Activated CD4-positive, alpha-beta T cell treated with anti-CD3 and anti-CD28 coated beads, Interleukin-2, amount 50 U/mL, for 16 hours (primary cell): ENCODE results near the gene TMEM82.

ENCODE experiments used
- DNase-seq: peaks from one replicate; pipeline ENCODE4 v3.0.0-alpha.2; 2020

TMEM82 gene

DNA sequence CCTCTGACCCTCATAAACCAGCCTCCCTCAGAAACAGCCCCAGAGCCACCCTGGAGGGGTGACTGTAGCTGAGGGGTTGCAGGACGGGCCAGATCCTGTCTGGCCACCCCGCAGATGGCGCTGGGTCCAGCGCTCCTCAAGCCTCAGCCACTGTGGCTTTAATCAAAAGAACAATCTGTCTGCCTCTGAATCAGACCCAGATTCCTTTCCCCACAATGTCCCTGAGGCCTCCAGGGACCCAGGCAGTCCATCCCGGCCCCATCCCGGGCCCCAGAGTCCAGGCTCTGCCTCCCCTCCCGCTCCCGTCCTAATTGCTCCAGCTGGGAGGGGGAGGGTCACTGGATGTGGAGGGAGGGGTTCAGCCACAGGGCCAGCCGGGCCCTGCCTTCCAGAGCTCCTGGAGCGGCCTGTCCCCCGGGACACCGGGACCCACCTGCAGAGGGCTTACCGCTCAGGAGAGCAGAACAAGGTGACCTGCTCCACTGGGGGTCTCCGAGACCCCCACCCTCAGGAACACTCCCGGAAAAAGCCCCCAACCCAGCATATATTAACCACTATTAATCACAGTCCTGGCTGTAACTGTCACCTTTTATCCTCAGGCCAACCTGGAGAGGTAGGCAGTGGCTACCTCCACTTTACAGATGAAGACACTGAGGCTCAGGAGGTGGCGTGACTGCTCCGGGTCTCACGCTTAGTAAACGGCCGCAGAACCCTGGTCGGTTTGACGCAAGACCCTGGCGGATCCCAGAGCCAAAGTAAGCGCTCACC lies 15.5 kb downstream of the TMEM82 start:
- no peak for DNase-seq

- no peak for DNase-seq
These were observed 16.1 kb downstream of the TMEM82 start, which contains the start of gene FBLIM1 for GRCh38 chr1:15758343-15758931. Gene FBLIM1 (plus strand): TSS chr1:15758795. CDS start chr1:15764984, 6,189 bp downstream.

GRCh38 chr1:15758953-15759661 lies 16.8 kb downstream of the TMEM82 start:
- no peak for DNase-seq

GRCh38 chr1:15760520-15761211 lies 18.4 kb downstream of the TMEM82 start:
- no peak for DNase-seq

DNA sequence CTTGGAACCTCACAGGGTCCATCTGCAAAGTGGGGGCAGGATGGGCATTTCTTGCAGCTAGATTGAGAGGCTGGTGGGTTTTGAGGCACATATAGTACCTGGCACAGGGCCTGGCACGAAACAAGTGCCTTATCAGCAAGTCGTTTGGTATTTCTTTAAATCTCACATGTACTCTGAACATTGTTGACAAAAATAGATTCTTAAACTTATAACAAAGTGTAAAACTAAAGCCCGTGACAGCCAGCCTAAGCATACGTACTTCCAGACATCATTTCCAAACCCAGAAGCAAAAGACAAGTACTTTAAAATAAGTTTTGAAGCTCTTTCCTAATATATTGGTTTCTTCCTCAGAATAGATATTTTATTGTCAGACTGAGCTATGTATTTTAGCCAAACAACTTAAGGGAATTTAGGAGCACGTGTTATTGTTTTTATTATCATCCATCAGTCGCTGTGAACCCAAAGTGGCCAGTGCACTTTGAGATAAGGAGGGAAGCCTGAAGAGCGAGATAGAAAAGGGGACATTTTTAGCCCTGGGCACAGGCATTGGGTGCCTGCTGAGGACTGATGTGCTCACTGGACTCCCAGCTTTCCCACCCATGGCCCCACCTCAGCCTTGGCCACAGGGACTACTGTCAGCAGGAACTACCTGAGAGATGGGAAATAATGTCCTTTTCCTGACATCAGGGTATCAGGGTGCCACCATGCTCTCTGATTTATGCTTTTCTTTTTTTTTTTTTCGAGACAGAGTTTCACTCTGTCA lies 19.2 kb downstream of the TMEM82 start:
- DNase-seq = no peak

GRCh38 chr1:15762546-15762945 lies 20.2 kb downstream of the TMEM82 start:
- DNase-seq = no peak

DNA sequence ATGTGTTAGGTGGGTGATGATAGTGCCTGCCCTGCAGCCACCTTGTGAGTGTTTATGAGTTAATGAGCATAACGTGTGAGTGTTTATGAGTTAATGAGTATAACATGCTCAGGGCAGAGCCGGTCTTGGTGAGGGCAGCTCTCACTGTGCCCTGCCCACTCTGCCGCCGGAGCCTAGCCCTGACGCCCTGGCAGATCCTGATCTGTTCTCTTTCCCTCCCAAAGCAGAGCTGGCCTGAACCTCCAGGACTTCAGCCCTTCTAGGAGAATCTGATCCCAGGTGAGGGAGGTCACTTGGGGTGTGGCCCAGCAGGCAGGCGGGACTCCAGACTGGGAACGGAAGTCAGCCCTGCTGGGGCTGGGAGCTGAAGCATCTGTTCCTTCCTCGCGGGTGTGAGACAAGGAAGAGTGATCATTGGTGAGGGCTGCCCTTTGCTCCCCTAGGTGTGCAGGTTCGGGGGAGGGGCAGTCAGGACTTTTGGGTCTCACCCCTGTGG lies 22.0 kb downstream of the TMEM82 start:
- no peak for DNase-seq

- DNase-seq = no peak
These were observed 22.6 kb downstream of the TMEM82 start for GRCh38 chr1:15764890-15765289.

- DNase-seq = no peak
These were observed 23.3 kb downstream of the TMEM82 start for GRCh38 chr1:15765495-15766194.

- DNase-seq = no peak
These were observed 25.6 kb downstream of the TMEM82 start for GRCh38 chr1:15767941-15768340.

DNA sequence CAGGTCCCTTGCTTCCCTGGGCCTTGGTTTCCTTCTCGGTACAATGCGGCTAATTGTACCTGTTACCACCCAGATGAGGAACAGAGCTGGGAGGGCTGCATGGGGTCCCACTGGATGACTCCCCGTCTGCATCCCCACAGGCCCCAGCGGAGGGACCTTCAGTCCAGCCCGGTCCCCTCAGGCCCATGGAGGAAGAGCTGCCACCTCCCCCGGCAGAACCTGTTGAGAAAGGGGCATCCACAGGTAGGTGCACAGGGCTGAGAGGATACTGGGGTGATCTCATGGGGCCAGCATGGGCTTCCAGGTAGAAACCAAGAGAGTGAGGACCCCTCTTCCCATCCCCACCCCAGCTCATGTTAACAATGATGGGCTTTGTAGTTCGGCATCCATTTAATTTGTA lies 26.1 kb downstream of the TMEM82 start:
- no peak for DNase-seq

DNA sequence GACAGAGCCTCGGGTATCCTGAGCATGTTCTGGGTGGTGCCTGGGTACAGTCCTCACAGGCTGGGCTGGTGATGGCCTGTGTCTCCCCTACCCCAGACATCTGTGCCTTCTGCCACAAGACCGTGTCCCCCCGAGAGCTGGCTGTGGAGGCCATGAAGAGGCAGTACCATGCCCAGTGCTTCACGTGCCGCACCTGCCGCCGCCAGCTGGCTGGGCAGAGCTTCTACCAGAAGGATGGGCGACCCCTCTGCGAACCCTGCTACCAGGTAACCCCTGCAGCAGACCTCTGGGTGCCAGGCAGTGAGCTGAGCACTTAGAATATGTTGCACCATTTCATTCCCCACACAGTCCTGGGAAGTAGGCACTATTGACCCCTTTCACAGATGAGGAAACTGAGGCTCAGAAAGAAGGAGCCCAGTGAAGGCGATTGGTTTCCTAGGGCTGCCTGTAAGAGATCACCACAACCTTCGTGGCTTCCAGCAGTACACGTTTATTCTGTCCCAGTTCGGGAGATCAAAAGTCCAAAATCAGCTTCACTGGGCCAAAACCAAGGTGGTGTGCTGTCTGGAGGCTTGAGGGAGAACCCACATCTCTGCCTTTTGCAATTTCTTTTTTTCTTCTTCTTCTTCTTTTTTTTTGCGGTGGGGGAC lies 28.1 kb downstream of the TMEM82 start:
- DNase-seq = no peak

DNA sequence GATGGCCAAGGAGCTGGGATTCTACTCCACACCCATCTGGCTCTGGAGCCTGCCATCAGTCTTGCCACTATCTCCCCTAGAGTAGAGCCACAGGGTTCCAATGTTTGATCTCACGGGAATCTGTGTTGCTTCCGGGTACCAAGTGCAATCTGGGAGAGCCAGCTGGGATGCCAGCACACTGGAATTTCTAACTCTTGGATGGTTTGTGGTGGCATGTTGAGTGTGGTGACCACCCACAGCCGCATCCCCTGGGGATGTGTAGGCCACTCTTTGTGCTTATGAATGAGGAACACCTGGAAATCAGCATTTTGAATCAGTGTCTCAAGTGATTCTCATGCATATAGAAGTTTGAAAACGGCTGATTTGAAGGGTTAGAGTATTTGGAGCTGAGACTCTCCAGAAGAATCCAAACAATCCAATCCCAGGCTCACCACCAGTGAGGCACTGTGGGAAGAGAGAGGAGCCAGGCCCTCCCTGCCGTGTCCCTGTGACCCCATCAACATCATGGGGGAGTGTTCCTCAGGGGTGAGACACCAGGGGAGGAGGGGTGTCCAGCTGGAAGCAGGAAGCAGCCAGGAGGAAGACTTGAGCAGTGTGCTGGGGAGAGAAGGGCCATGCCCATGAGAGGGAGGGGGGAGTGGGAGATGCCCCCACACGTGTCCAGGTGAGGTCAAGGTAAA lies 29.7 kb downstream of the TMEM82 start:
- no peak for DNase-seq

DNA sequence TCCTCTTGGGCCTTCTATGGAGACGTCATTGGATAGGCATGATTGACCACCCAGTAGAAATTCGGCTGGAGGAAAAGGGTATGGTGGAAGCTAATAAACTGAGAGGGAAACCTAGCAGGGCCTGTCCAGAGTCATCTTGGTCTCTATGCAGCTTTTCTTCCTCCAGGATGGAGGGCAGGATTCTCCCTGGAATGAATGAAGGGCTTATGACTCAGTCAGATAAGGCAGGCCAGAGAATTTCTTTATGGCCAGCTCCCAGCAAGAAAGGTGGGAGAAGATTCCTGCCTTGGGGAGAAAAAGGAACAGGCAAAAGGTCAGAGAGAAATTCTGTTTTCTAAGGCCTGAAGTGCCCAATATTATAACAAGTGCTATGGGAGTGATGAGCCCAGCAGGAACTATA lies 33.4 kb downstream of the TMEM82 start:
- DNase-seq = no peak

GRCh38 chr1:15777909-15778707 lies 35.8 kb downstream of the TMEM82 start:
- no peak for DNase-seq

DNA sequence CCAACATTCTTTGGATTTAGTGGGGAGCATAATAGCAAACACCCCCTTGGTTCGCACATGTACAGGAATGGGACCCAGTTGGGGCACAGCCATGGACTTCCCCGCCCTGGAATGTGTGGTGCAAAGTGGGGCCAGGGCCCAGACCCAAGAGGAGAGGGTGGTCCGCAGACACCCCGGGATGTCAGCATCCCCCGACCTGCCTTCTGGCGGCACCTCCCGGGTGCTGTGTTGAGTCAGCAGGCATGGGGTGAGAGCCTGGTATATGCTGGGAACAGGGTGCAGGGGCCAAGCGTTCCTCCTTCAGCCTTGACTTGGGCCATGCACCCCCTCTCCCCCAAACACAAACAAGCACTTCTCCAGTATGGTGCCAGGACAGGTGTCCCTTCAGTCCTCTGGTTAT lies 43.4 kb downstream of the TMEM82 start:
- DNase-seq = no peak

DNA sequence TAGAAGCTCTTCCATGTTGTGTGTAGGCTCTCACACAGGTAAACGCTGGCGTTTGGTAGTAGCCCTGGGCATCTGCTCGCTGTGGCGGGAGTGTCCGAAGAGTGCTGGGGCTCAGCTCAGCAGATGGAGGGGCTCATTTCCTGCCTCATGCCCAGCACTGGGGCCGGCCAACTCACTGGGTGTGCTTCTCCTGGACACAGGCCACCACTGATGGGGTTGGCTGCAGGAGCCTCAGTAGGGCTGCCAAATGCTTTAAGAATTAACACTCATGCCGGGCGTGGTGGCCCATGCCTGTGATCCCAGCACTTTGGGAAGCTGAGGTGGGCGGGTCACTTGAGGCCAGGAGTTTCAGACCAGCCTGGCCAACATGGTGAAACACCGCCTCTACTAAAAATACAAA lies 44.3 kb downstream of the TMEM82 start:
- DNase-seq = no peak

DNA sequence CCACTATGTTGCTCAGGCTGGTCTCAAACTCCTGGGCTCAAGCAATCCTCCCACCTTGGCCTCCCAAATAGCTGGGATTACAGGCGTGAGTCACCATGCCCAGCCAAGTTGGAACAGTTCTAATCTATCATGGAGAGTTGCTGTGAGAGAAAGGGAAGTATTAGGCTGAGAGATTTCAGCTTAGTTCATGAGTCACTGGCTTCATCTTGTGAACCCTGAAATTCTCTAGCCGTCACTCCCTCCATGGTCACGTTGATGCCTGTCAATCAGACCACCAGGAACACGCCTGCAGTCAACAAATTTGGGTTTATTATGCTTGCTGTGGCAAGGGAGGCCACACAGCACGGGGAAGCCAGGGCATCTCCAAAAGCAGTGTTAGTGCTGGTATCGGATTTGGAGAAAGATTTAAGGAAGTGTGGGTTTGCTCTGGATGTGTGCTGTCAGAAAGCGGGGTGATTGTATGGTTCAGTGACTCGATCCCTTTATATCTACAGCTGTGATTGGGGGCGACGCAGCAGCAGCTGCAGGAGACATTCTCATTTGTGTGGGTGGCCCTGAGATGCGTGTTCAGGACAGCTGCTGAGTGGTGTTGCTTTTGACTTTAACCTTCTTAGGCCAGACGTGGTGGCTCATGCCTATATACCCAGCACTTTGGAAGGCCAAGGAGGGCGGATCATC lies 46.5 kb downstream of the TMEM82 start:
- DNase-seq = no peak

DNA sequence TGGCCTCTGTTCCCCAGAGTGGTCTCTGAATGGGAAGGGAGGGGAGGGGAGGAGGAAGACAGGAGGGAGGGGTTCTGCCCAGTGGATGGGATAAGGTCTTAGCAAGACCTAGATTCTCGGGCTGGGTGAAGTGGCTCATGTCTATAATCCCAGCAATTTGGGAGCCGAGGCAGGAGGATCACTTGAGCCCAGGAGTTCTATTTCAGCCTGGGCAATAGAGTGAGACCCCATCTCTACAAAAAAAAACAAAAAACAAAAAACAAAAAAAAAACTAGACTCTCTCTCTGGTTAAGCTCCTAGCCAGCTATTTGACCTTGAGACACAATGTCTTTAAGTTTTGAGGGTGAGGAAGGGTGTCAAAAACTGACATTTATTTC lies 53.8 kb downstream of the TMEM82 start:
- DNase-seq = no peak
